ENCODE measurements around the gene GRIA4. TPM values are rescaled to one million over a fixed set of nuclear protein-coding genes. Genes with fewer than 3 reads are reported as not detected.
A peak's percentile ranks its signal among the peaks of the same experiment; 100 is the strongest.

GRIA4 gene
- polyA plus RNA-seq, 1 donor = 7.3 TPM

- H3K9me3 ChIP-seq (ENCODE audit: control insufficient read depth, low read depth, low read length) = no peaks in the 10 kb centered on the region
- DNase-seq = peak; percentile 10 to 49
- H3K4me1 ChIP-seq (ENCODE audit: control insufficient read depth, insufficient read depth, low read length) = no peaks in the 10 kb centered on the region
- WGBS (ENCODE audit: insufficient coverage, low lambda C conversion rate) = 38% methylated on average over 2 of the region's 3 CpGs
- no peak overlapping the region for H3K4me3 ChIP-seq (ENCODE audit: low read length)
- no peaks in the 10 kb centered on the region for H3K27me3 ChIP-seq (ENCODE audit: control insufficient read depth, insufficient read depth, low read length)
- no peak overlapping the region for H3K27ac ChIP-seq (ENCODE audit: low read length)
- no peaks in the 10 kb centered on the region for H3K36me3 ChIP-seq (ENCODE audit: control insufficient read depth, insufficient read depth, low read length)
Measured at GRCh38 chr11:105673089-105673488, 63.2 kb downstream of the GRIA4 start.

DNA sequence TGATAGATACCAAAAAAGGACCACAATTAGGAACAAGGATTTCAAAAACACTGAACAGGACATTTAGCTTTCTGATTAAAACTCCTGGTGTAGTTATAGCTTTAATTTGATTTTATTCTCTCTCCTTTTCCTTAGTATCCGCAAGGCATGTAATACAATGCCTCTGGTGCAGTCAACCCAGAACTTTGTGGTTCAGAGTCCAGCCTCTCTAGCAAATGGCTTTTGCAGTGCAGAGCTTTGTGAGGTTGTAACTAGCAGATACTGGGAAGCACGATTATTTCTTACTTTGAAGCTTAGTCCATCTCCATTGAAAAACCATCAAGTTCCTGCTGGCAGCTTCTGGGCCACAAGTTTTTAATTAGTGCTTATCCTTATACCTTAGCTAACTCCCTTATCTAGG is 79.8 kb downstream of the GRIA4 start:
- Histone ChIP-seq H3K36me3 (ENCODE audit: control insufficient read depth, insufficient read depth, low read length) (no peaks in the 10 kb centered on the region), H3K4me3 (ENCODE audit: low read length) (no peak overlapping the region), H3K27me3 (ENCODE audit: control insufficient read depth, insufficient read depth, low read length) (no peaks in the 10 kb centered on the region), H3K4me1 (ENCODE audit: control insufficient read depth, insufficient read depth, low read length) (no peaks in the 10 kb centered on the region), H3K9me3 (ENCODE audit: control insufficient read depth, low read depth, low read length) (no peaks in the 10 kb centered on the region), H3K27ac (ENCODE audit: low read length) (no peak overlapping the region)
- no peak for DNase-seq
- 100% methylated on average over 1 of the region's 2 CpGs for WGBS (ENCODE audit: insufficient coverage, low lambda C conversion rate)

DNA sequence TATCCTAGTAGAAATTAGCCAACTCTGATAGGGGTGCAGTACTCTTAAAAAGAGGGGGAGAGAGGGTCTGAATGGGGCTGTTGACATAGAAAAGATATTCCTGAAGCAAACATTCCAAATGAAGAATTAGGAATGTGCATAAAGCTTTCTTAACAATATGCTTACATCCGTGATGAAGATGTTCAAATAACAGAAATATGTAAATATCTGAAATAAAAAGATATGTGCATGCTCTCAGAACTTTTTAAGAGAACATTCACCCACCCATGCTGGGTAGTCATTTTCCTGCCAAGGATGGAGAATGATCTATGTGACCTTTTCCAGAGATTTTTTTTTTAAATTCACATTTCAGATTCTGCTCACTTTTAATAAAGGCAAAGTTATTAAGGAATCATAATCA is 80.6 kb downstream of the GRIA4 start:
- H3K36me3 ChIP-seq (ENCODE audit: control insufficient read depth, insufficient read depth, low read length) = no peaks in the 10 kb centered on the region
- H3K27me3 ChIP-seq (ENCODE audit: control insufficient read depth, insufficient read depth, low read length) = no peaks in the 10 kb centered on the region
- WGBS (ENCODE audit: insufficient coverage, low lambda C conversion rate) = no CpG with 5 or more reads among the region's 1 CpG
- H3K4me1 ChIP-seq (ENCODE audit: control insufficient read depth, insufficient read depth, low read length) = no peaks in the 10 kb centered on the region
- H3K9me3 ChIP-seq (ENCODE audit: control insufficient read depth, low read depth, low read length) = no peaks in the 10 kb centered on the region
- no peak for DNase-seq
- H3K27ac ChIP-seq (ENCODE audit: low read length) = no peak overlapping the region
- H3K4me3 ChIP-seq (ENCODE audit: low read length) = no peak overlapping the region

DNA sequence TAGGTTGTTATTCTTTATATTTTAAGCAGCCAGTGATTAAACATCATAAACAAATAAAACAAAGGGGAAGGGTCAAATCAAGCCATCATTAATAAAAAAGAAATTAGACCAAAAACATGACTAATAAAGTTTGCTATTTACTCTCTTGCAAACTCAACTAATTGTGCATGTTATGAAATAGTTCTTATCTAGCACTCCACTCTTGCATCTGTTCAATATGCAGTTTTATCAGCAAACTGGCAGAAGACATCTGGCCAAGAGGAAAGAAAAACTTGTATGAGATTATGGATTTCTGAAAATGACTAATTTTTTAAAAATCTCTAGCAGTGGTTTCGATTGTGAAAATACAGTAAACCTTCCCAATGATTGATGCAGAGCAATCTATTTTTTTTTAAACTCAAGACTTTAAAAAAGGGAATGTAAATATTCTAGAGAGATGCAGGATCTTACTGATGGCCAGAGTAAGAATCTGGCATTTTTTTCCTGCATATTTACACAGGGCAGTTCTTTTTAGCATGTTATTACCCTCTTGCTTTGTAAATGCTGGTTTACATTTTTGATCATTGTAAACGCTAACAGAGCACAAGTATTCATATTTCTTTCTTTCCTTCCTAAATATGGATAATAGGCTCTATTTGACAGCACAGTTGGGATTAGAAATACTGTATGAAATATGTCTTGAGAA is 83.3 kb downstream of the GRIA4 start:
- no peak for DNase-seq
- 59% methylated on average over 2 of the region's 2 CpGs for WGBS (ENCODE audit: insufficient coverage, low lambda C conversion rate)
- no peaks in the 10 kb centered on the region for H3K36me3 ChIP-seq (ENCODE audit: control insufficient read depth, insufficient read depth, low read length)
- no peak overlapping the region for H3K4me3 ChIP-seq (ENCODE audit: low read length)
- H3K9me3 ChIP-seq (ENCODE audit: control insufficient read depth, low read depth, low read length) = no peaks in the 10 kb centered on the region
- no peaks in the 10 kb centered on the region for H3K27me3 ChIP-seq (ENCODE audit: control insufficient read depth, insufficient read depth, low read length)
- no peak overlapping the region for H3K27ac ChIP-seq (ENCODE audit: low read length)
- no peaks in the 10 kb centered on the region for H3K4me1 ChIP-seq (ENCODE audit: control insufficient read depth, insufficient read depth, low read length)

GRCh38 chr11:105696000-105696399 is 86.1 kb downstream of the GRIA4 start:
- H3K27me3 ChIP-seq (ENCODE audit: control insufficient read depth, insufficient read depth, low read length) = no peaks in the 10 kb centered on the region
- H3K27ac ChIP-seq (ENCODE audit: low read length) = no peak overlapping the region
- H3K9me3 ChIP-seq (ENCODE audit: control insufficient read depth, low read depth, low read length) = no peaks in the 10 kb centered on the region
- no peak for DNase-seq
- no peaks in the 10 kb centered on the region for H3K36me3 ChIP-seq (ENCODE audit: control insufficient read depth, insufficient read depth, low read length)
- no peaks in the 10 kb centered on the region for H3K4me1 ChIP-seq (ENCODE audit: control insufficient read depth, insufficient read depth, low read length)
- WGBS (ENCODE audit: insufficient coverage, low lambda C conversion rate) = no CpG with 5 or more reads among the region's 2 CpGs
- no peak overlapping the region for H3K4me3 ChIP-seq (ENCODE audit: low read length)

- H3K27ac ChIP-seq (ENCODE audit: low read length) = no peak overlapping the region
- no peaks in the 10 kb centered on the region for H3K4me1 ChIP-seq (ENCODE audit: control insufficient read depth, insufficient read depth, low read length)
- no peaks in the 10 kb centered on the region for H3K9me3 ChIP-seq (ENCODE audit: control insufficient read depth, low read depth, low read length)
- WGBS (ENCODE audit: insufficient coverage, low lambda C conversion rate) = no CpG with 5 or more reads among the region's 1 CpG
- no peaks in the 10 kb centered on the region for H3K36me3 ChIP-seq (ENCODE audit: control insufficient read depth, insufficient read depth, low read length)
- no peak overlapping the region for H3K4me3 ChIP-seq (ENCODE audit: low read length)
- H3K27me3 ChIP-seq (ENCODE audit: control insufficient read depth, insufficient read depth, low read length) = no peaks in the 10 kb centered on the region
- DNase-seq = no peak
Measured at GRCh38 chr11:105697291-105697690, 87.4 kb downstream of the GRIA4 start.

DNA sequence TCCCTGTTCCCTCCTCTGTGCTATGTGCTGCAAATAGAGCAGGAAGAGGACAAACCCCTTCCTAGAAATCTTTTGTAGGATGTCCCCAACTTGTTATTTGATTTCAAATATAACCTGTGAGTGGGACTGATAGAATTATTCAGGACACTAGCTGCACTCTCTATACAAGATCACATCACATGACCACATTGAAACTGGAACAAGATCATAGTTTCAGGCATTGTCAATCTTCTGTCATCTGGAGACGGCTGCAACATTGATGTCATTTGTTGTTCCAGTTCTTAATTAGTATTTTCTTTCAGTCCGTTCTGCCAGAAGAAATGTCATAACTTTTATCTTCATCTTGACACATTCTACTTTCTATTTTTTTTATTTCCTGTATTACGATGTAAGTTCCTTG is 89.3 kb downstream of the GRIA4 start:
- Histone ChIP-seq H3K27ac (ENCODE audit: low read length) (no peak overlapping the region), H3K4me1 (ENCODE audit: control insufficient read depth, insufficient read depth, low read length) (no peaks in the 10 kb centered on the region), H3K36me3 (ENCODE audit: control insufficient read depth, insufficient read depth, low read length) (no peaks in the 10 kb centered on the region), H3K4me3 (ENCODE audit: low read length) (no peak overlapping the region), H3K9me3 (ENCODE audit: control insufficient read depth, low read depth, low read length) (no peaks in the 10 kb centered on the region), H3K27me3 (ENCODE audit: control insufficient read depth, insufficient read depth, low read length) (no peaks in the 10 kb centered on the region)
- 45% methylated on average over 2 of the region's 3 CpGs for WGBS (ENCODE audit: insufficient coverage, low lambda C conversion rate)
- no peak for DNase-seq

DNA sequence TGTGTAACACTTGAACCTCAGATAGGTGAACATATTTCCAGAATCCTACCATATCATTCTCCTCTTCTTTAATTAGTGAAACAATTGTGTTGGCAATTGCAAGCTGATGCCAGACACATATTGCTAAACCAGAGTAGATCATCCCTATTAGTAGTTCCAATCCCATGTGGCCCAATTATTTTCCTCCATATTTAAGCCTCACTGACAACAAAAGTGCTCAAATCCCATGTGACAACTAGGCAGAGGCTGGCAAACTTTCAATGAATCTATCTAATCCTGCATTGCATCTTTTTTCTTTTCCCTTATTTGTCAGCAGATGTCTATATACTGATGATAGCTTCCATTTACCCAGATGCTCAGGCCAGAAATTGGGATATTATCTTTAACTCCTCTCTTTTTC is 90.4 kb downstream of the GRIA4 start:
- Histone ChIP-seq H3K36me3 (ENCODE audit: control insufficient read depth, insufficient read depth, low read length) (no peaks in the 10 kb centered on the region), H3K27me3 (ENCODE audit: control insufficient read depth, insufficient read depth, low read length) (no peaks in the 10 kb centered on the region), H3K9me3 (ENCODE audit: control insufficient read depth, low read depth, low read length) (no peaks in the 10 kb centered on the region), H3K4me3 (ENCODE audit: low read length) (no peak overlapping the region), H3K27ac (ENCODE audit: low read length) (no peak overlapping the region), H3K4me1 (ENCODE audit: control insufficient read depth, insufficient read depth, low read length) (no peaks in the 10 kb centered on the region)
- no peak for DNase-seq

DNA sequence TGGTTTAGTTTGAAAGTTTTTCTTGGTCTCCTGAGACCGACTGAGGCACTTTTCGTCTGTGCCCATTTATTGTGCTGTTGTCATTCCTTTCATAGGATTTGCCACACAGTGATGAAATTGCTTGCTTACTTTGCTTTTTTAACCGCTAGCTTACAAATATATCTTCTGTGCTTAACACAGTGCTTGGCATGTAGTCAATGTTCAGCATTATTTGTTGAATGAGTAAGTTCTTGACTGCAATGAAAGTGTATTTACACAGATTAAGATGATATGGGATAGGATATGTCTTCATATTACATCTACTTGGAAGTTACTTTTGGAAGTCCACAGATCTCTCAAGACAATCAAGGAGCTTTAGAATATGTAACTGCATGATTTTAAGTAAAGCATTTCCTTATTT is 91.2 kb downstream of the GRIA4 start:
- Histone ChIP-seq H3K4me1 (ENCODE audit: control insufficient read depth, insufficient read depth, low read length) (no peaks in the 10 kb centered on the region), H3K9me3 (ENCODE audit: control insufficient read depth, low read depth, low read length) (no peaks in the 10 kb centered on the region), H3K4me3 (ENCODE audit: low read length) (no peak overlapping the region), H3K36me3 (ENCODE audit: control insufficient read depth, insufficient read depth, low read length) (no peaks in the 10 kb centered on the region), H3K27ac (ENCODE audit: low read length) (no peak overlapping the region), H3K27me3 (ENCODE audit: control insufficient read depth, insufficient read depth, low read length) (no peaks in the 10 kb centered on the region)
- 95% methylated on average over 3 of the region's 3 CpGs for WGBS (ENCODE audit: insufficient coverage, low lambda C conversion rate)
- DNase-seq = no peak

- no CpG with 5 or more reads among the region's 2 CpGs for WGBS (ENCODE audit: insufficient coverage, low lambda C conversion rate)
- no peaks in the 10 kb centered on the region for H3K36me3 ChIP-seq (ENCODE audit: control insufficient read depth, insufficient read depth, low read length)
- peak in 1 of 2 donors; percentile 1 for DNase-seq
- no peaks in the 10 kb centered on the region for H3K4me1 ChIP-seq (ENCODE audit: control insufficient read depth, insufficient read depth, low read length)
- H3K9me3 ChIP-seq (ENCODE audit: control insufficient read depth, low read depth, low read length) = no peaks in the 10 kb centered on the region
- no peaks in the 10 kb centered on the region for H3K27me3 ChIP-seq (ENCODE audit: control insufficient read depth, insufficient read depth, low read length)
- no peak overlapping the region for H3K27ac ChIP-seq (ENCODE audit: low read length)
- no peak overlapping the region for H3K4me3 ChIP-seq (ENCODE audit: low read length)
Measured at GRCh38 chr11:105705786-105706530, 96.1 kb downstream of the GRIA4 start.

DNA sequence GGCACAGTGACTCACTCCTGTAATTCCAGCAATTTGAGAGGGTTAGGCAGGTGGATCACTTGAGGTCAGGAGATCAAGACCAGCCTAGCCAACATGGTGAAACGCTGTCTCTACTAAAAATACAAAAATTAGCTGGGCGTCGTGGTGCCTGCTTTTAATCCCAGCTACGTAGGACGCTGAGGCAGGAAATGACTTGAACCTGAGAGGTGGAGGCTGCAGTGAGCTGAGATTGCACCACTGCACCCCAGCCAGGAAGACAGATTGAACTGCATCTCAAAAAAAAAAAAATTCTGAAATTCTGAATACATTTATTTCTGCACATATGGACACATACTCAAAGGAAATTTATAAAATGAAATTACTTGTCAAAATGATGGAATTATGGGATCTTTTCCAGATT is 103.2 kb downstream of the GRIA4 start:
- no peaks in the 10 kb centered on the region for H3K27me3 ChIP-seq (ENCODE audit: control insufficient read depth, insufficient read depth, low read length)
- no peaks in the 10 kb centered on the region for H3K36me3 ChIP-seq (ENCODE audit: control insufficient read depth, insufficient read depth, low read length)
- H3K27ac ChIP-seq (ENCODE audit: low read length) = no peak overlapping the region
- WGBS (ENCODE audit: insufficient coverage, low lambda C conversion rate) = no CpG with 5 or more reads among the region's 5 CpGs
- no peaks in the 10 kb centered on the region for H3K4me1 ChIP-seq (ENCODE audit: control insufficient read depth, insufficient read depth, low read length)
- no peaks in the 10 kb centered on the region for H3K9me3 ChIP-seq (ENCODE audit: control insufficient read depth, low read depth, low read length)
- DNase-seq = no peak
- H3K4me3 ChIP-seq (ENCODE audit: low read length) = no peak overlapping the region

All from large intestine (tissue), 3 donors.